ENCODE data around the gene COA8. TPM values are rescaled to one million over a fixed set of nuclear protein-coding genes. Genes with fewer than 3 reads are reported as not detected.
A peak's percentile ranks its signal among the peaks of the same experiment; 100 is the strongest.

COA8 gene
- total and polyA plus RNA-seq, 9 donors, result 36.6 to 61.2 (median 48.7) TPM

- DNase-seq, result no peak
- H3K27ac ChIP-seq (ENCODE audit: low read length), result no peak overlapping the region
- H3K4me1 ChIP-seq (ENCODE audit: control insufficient read depth, insufficient read depth, low read length), result peaks cover 48% of the 10 kb centered on the region
- peaks cover 16% of the 10 kb centered on the region for H3K36me3 ChIP-seq (ENCODE audit: control insufficient read depth, insufficient read depth, low read length)
- H3K27me3 ChIP-seq (ENCODE audit: control insufficient read depth, insufficient read depth, low read length), result no peaks in the 10 kb centered on the region
- WGBS (ENCODE audit: insufficient coverage), result 67% methylated on average over 8 of the region's 11 CpGs
- H3K4me3 ChIP-seq (ENCODE audit: low read length), result no peak overlapping the region
- no peaks in the 10 kb centered on the region for H3K9me3 ChIP-seq (replicated peaks; ENCODE audit: control insufficient read depth, low read depth, low read length)
Observed at GRCh38 chr14:103535891-103536565, 26.7 kb upstream of the COA8 start.

DNA sequence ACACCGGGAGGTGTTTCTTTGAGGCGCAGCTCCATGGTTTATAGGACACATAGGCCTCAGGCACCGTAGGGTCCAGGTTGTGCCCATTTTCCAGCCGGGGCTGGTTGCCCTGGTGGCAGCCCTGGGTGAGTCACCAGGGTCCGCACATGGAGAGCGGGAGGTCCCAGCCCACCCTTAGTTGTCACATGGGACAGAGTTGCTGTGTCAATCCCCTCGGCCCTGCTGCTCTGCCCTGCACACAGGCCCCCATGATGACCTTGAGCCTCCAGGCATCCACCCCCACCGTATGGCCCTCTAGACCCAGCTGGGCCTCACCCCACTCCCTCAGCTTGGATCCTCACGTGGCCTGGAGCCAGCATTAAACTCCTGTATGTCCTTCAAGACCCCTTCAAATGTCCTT is 26.1 kb upstream of the COA8 start:
- no peaks in the 10 kb centered on the region for H3K9me3 ChIP-seq (replicated peaks; ENCODE audit: control insufficient read depth, low read depth, low read length)
- no peak overlapping the region for H3K27ac ChIP-seq (ENCODE audit: low read length)
- no peak overlapping the region for H3K4me3 ChIP-seq (ENCODE audit: low read length)
- H3K4me1 ChIP-seq (ENCODE audit: control insufficient read depth, insufficient read depth, low read length), result peaks cover 54% of the 10 kb centered on the region
- no peaks in the 10 kb centered on the region for H3K27me3 ChIP-seq (ENCODE audit: control insufficient read depth, insufficient read depth, low read length)
- 67% methylated on average over 8 of the region's 9 CpGs for WGBS (ENCODE audit: insufficient coverage)
- DNase-seq, result no peak
- H3K36me3 ChIP-seq (ENCODE audit: control insufficient read depth, insufficient read depth, low read length), result peaks cover 14% of the 10 kb centered on the region

DNA sequence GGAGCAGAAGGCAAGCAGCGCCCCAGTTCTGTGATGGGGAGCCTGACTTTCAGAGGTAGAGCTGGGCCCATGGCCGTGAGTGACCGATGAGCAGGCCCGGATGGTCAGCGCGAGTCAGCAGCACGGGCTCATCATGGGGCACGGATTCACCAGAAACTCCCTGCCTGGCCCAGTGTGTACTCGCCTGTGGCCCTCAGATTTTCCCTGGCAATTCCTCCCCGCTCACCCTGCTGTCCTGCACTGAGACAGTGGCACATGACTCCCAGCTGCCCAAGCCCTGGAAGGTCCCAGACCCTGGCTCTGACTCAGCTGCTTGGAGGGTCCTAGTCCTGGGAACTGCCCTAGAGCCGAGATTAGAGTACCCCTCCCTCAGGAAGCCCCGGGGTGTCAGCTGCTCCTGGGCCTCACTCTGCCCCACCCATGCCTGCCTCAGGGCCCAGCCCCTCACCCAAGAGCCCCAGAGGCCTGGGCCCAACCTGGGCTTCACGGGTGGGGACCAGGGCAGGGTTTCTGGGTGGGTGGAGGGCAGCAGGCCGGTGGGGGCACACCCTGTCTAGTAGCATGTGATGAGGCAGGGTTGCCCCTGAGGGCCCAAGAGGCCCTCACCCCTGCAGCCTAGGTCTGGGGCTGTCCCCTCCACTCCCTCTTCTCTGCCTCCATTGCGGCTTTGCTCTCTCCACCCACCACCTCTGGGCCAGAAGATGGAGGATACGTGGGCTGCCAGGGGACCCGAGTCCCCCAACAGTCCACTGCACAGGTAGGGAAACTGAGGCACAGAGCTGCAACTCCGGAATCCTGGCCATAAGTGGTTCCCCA is 25.4 kb upstream of the COA8 start:
- DNase-seq, result no peak
- peaks cover 14% of the 10 kb centered on the region for H3K36me3 ChIP-seq (ENCODE audit: control insufficient read depth, insufficient read depth, low read length)
- no peak overlapping the region for H3K27ac ChIP-seq (ENCODE audit: low read length)
- H3K4me3 ChIP-seq (ENCODE audit: low read length), result no peak overlapping the region
- H3K9me3 ChIP-seq (replicated peaks; ENCODE audit: control insufficient read depth, low read depth, low read length), result no peaks in the 10 kb centered on the region
- H3K27me3 ChIP-seq (ENCODE audit: control insufficient read depth, insufficient read depth, low read length), result no peaks in the 10 kb centered on the region
- peaks cover 61% of the 10 kb centered on the region for H3K4me1 ChIP-seq (ENCODE audit: control insufficient read depth, insufficient read depth, low read length)
- 70% methylated on average over 12 of the region's 18 CpGs for WGBS (ENCODE audit: insufficient coverage)

GRCh38 chr14:103538291-103539055 is 24.3 kb upstream of the COA8 start:
- Histone ChIP-seq H3K27me3 (ENCODE audit: control insufficient read depth, insufficient read depth, low read length) (no peaks in the 10 kb centered on the region), H3K36me3 (ENCODE audit: control insufficient read depth, insufficient read depth, low read length) (peaks cover 7% of the 10 kb centered on the region), H3K4me3 (ENCODE audit: low read length) (no peak overlapping the region), H3K9me3 (replicated peaks; ENCODE audit: control insufficient read depth, low read depth, low read length) (no peaks in the 10 kb centered on the region), H3K27ac (ENCODE audit: low read length) (no peak overlapping the region), H3K4me1 (ENCODE audit: control insufficient read depth, insufficient read depth, low read length) (peaks cover 72% of the 10 kb centered on the region)
- WGBS (ENCODE audit: insufficient coverage), result 58% methylated on average over 21 of the region's 30 CpGs
- DNase-seq, result no peak

- no peak for DNase-seq
- WGBS (ENCODE audit: insufficient coverage), result 55% methylated on average over 23 of the region's 28 CpGs
Observed at GRCh38 chr14:103539056-103539825, 23.5 kb upstream of the COA8 start.

GRCh38 chr14:103540821-103541708 is 21.7 kb upstream of the COA8 start:
- Histone ChIP-seq H3K27ac (ENCODE audit: low read length) (peak overlapping the region; percentile 87), H3K27me3 (ENCODE audit: control insufficient read depth, insufficient read depth, low read length) (no peaks in the 10 kb centered on the region), H3K36me3 (ENCODE audit: control insufficient read depth, insufficient read depth, low read length) (peaks cover 4% of the 10 kb centered on the region), H3K4me3 (ENCODE audit: low read length) (no peak overlapping the region), H3K4me1 (ENCODE audit: control insufficient read depth, insufficient read depth, low read length) (peaks cover 95% of the 10 kb centered on the region), H3K9me3 (replicated peaks; ENCODE audit: control insufficient read depth, low read depth, low read length) (no peaks in the 10 kb centered on the region)
- no peak for DNase-seq
- 48% methylated on average over 16 of the region's 17 CpGs for WGBS (ENCODE audit: insufficient coverage)

More at GRCh38 chr14:103539056-103539825, 23.5 kb upstream of the COA8 start:
- H3K4me3 ChIP-seq (ENCODE audit: low read length), result no peak overlapping the region
- H3K27ac ChIP-seq (ENCODE audit: low read length), result no peak overlapping the region
- H3K36me3 ChIP-seq (ENCODE audit: control insufficient read depth, insufficient read depth, low read length), result peaks cover 5% of the 10 kb centered on the region
- peaks cover 80% of the 10 kb centered on the region for H3K4me1 ChIP-seq (ENCODE audit: control insufficient read depth, insufficient read depth, low read length)
- no peaks in the 10 kb centered on the region for H3K27me3 ChIP-seq (ENCODE audit: control insufficient read depth, insufficient read depth, low read length)
- no peaks in the 10 kb centered on the region for H3K9me3 ChIP-seq (replicated peaks; ENCODE audit: control insufficient read depth, low read depth, low read length)

- 64% methylated on average over 27 of the region's 33 CpGs for WGBS (ENCODE audit: insufficient coverage)
- no peak for DNase-seq
- no peaks in the 10 kb centered on the region for H3K27me3 ChIP-seq (ENCODE audit: control insufficient read depth, insufficient read depth, low read length)
- H3K9me3 ChIP-seq (replicated peaks; ENCODE audit: control insufficient read depth, low read depth, low read length), result no peaks in the 10 kb centered on the region
- no peak overlapping the region for H3K4me3 ChIP-seq (ENCODE audit: low read length)
- H3K36me3 ChIP-seq (ENCODE audit: control insufficient read depth, insufficient read depth, low read length), result no peaks in the 10 kb centered on the region
- peaks cover 99% of the 10 kb centered on the region for H3K4me1 ChIP-seq (ENCODE audit: control insufficient read depth, insufficient read depth, low read length)
- peak overlapping the region; percentile 87 for H3K27ac ChIP-seq (ENCODE audit: low read length)
Observed at GRCh38 chr14:103541709-103542604, 20.8 kb upstream of the COA8 start.

- WGBS (ENCODE audit: insufficient coverage), result 8% methylated on average over 11 of the region's 18 CpGs
Observed at GRCh38 chr14:103542605-103543088, 20.1 kb upstream of the COA8 start.

More at GRCh38 chr14:103542605-103543088, 20.1 kb upstream of the COA8 start:
- Histone ChIP-seq H3K36me3 (ENCODE audit: control insufficient read depth, insufficient read depth, low read length) (no peaks in the 10 kb centered on the region), H3K4me1 (ENCODE audit: control insufficient read depth, insufficient read depth, low read length) (peaks cover 94% of the 10 kb centered on the region), H3K27ac (ENCODE audit: low read length) (peak overlapping the region; percentile 87), H3K27me3 (ENCODE audit: control insufficient read depth, insufficient read depth, low read length) (no peaks in the 10 kb centered on the region), H3K4me3 (ENCODE audit: low read length) (no peak overlapping the region), H3K9me3 (replicated peaks; ENCODE audit: control insufficient read depth, low read depth, low read length) (no peaks in the 10 kb centered on the region)
- peak; percentile 87 for DNase-seq
